ENCODE measurements around the gene SPATA13.

SPATA13 gene

DNA sequence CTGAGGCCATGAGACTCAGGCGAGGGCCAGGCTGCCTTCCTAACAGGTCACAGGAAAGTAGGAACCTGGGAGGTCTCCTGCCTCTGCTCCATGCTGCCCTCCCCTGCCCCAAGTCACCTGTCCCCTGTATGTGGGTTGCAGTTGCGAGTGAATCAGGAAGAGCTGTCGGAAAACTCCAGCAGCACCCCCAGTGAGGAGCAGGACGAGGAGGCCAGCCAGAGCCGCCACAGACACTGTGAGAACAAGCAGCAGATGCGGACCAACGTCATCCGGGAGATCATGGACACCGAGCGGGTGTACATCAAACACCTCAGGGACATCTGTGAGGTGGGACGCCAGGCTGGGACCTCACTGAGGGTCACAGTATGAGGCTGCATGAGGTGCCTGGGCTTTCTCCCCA, 126.1 kb downstream of the SPATA13 start:
- no peak for TF ChIP-seq TAF1 (IDR thresholded peaks at IDR 0.05; ENCODE audit: low read depth)
- TF ChIP-seq EP300 (IDR thresholded peaks at IDR 0.05; ENCODE audit: borderline replicate concordance) = no peak
- no peak for TF ChIP-seq NFIC (IDR thresholded peaks at IDR 0.05)
- TF ChIP-seq TEAD4 (IDR thresholded peaks at IDR 0.05) = no peak
- no peak for TF ChIP-seq CEBPB (IDR thresholded peaks at IDR 0.05)
- TF ChIP-seq, protein P1, sequence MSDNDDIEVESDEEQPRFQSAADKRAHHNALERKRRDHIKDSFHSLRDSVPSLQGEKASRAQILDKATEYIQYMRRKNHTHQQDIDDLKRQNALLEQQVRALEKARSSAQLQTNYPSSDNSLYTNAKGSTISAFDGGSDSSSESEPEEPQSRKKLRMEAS (IDR thresholded peaks at IDR 0.05) = no peak

DNA sequence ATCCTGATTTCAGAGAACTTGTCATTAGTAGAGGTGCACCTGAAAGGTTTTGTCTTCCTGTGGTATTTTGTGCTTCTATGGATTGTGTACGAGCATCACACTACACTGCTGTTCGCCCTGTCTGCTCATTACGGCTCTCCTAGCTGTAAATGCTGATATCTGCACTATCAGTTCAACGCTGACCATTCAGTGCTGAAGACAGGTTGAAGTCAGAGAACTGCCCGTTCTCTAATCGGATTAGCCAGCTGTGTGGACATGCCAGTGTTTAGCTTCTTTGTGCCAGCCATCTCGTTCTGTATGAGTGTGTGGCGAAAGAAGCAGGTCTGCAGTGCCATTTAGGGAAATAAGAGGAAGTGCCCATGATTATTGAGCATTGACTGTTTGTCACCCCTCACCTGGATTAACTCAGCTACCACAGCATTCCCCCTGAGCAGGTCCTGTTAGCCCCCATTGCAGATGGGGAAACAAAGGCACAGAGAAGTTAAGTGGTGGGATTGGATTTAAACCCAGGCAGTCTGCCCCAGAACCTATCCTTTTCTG, 127.3 kb downstream of the SPATA13 start:
- no peak for TF ChIP-seq TEAD4 (IDR thresholded peaks at IDR 0.05)
- no peak for TF ChIP-seq EP300 (IDR thresholded peaks at IDR 0.05; ENCODE audit: borderline replicate concordance)

DNA sequence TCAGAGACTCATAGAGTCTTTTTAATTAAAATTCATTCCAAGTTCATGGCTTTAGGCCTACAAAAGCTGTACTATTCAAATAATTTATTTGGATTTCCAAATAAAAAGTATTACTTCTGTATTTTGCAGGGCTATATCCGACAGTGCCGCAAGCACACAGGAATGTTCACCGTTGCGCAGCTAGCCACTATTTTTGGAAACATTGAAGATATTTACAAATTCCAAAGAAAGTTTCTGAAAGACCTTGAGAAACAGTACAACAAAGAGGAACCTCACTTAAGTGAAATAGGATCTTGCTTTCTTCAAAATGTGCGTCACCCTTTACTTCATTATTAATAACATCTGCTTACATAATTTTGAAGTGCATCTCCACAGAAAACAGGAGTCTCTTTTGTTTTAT, 128.3 kb downstream of the SPATA13 start:
- TF ChIP-seq RAD21 (IDR thresholded peaks at IDR 0.05; ENCODE audit: low read depth) (no peak), EGR1 (IDR thresholded peaks at IDR 0.05) (no peak), FOXM1 (IDR thresholded peaks at IDR 0.05; ENCODE audit: borderline replicate concordance, low read depth) (no peak), CREB1 (IDR thresholded peaks at IDR 0.05; ENCODE audit: low read depth) (no peak), TEAD4 (IDR thresholded peaks at IDR 0.05) (no peak), NFIC (IDR thresholded peaks at IDR 0.05) (no peak), TAF1 (IDR thresholded peaks at IDR 0.05; ENCODE audit: low read depth) (no peak), CEBPB (IDR thresholded peaks at IDR 0.05) (no peak), EP300 (IDR thresholded peaks at IDR 0.05; ENCODE audit: borderline replicate concordance) (no peak)
- TF ChIP-seq, protein P2, sequence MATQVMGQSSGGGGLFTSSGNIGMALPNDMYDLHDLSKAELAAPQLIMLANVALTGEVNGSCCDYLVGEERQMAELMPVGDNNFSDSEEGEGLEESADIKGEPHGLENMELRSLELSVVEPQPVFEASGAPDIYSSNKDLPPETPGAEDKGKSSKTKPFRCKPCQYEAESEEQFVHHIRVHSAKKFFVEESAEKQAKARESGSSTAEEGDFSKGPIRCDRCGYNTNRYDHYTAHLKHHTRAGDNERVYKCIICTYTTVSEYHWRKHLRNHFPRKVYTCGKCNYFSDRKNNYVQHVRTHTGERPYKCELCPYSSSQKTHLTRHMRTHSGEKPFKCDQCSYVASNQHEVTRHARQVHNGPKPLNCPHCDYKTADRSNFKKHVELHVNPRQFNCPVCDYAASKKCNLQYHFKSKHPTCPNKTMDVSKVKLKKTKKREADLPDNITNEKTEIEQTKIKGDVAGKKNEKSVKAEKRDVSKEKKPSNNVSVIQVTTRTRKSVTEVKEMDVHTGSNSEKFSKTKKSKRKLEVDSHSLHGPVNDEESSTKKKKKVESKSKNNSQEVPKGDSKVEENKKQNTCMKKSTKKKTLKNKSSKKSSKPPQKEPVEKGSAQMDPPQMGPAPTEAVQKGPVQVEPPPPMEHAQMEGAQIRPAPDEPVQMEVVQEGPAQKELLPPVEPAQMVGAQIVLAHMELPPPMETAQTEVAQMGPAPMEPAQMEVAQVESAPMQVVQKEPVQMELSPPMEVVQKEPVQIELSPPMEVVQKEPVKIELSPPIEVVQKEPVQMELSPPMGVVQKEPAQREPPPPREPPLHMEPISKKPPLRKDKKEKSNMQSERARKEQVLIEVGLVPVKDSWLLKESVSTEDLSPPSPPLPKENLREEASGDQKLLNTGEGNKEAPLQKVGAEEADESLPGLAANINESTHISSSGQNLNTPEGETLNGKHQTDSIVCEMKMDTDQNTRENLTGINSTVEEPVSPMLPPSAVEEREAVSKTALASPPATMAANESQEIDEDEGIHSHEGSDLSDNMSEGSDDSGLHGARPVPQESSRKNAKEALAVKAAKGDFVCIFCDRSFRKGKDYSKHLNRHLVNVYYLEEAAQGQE (IDR thresholded peaks at IDR 0.05; ENCODE audit: low read depth) = no peak
- TF ChIP-seq, protein P3, sequence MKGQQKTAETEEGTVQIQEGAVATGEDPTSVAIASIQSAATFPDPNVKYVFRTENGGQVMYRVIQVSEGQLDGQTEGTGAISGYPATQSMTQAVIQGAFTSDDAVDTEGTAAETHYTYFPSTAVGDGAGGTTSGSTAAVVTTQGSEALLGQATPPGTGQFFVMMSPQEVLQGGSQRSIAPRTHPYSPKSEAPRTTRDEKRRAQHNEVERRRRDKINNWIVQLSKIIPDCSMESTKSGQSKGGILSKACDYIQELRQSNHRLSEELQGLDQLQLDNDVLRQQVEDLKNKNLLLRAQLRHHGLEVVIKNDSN (IDR thresholded peaks at IDR 0.05) = no peak

DNA sequence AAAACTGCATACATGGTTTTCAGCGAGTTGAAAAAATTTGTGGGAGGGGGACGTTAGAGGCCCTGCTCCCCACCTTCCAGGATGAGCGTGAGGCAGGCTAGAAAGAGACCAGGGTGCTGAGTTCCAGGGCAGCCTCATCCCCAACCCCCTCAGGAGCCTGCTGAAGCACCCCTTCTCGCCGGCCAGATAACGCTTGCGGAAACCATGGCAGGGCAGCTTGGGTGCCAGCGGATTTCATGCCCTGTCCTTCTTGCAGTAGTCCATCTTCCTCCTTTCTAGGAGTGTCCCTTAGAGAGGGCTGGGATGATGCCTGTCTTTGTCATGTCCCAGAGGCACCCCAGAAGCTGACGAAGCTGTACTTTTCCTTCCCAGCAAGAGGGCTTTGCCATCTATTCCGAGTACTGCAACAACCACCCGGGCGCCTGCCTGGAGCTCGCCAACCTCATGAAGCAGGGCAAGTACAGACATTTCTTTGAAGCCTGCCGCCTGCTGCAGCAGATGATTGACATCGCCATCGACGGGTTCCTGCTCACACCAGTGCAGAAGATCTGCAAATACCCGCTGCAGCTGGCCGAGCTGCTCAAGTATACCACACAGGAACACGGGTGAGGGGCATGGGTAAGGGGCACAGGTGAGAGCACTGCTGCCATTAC, 129.9 kb downstream of the SPATA13 start:
- TF ChIP-seq TCF12 (IDR thresholded peaks at IDR 0.05; ENCODE audit: low read depth) (no peak), CREB1 (IDR thresholded peaks at IDR 0.05; ENCODE audit: low read depth) (no peak), CEBPB (IDR thresholded peaks at IDR 0.05) (no peak), YY1 (IDR thresholded peaks at IDR 0.05; ENCODE audit: low read depth) (no peak), EP300 (IDR thresholded peaks at IDR 0.05; ENCODE audit: borderline replicate concordance) (no peak), TAF1 (IDR thresholded peaks at IDR 0.05; ENCODE audit: low read depth) (no peak), TEAD4 (IDR thresholded peaks at IDR 0.05) (no peak), EGR1 (IDR thresholded peaks at IDR 0.05) (no peak), FOXM1 (IDR thresholded peaks at IDR 0.05; ENCODE audit: borderline replicate concordance, low read depth) (no peak), RAD21 (IDR thresholded peaks at IDR 0.05; ENCODE audit: low read depth) (no peak)
- TF ChIP-seq, protein P1 (IDR thresholded peaks at IDR 0.05) = no peak
- TF ChIP-seq, protein P3 (IDR thresholded peaks at IDR 0.05) = no peak
- TF ChIP-seq, protein P2 (IDR thresholded peaks at IDR 0.05; ENCODE audit: low read depth) = no peak

DNA sequence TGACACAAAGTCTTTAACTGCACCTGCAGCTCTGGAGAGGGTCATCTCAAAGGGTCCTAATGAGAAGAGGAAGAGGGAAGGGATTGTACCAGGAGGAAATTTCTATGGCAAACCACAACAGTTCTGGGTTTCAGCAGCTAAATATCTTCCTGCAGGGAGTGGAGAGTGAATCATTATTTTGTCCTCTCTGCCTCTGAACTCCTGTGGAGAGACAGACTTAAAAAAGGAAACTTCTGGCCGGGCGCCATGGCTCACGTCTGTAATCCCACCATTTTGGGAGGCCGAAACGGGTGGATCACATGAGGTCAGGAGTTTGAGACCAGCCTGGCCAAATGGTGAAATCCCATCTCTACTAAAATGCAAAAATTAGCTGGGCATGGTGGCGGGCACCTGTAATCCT, 132.0 kb downstream of the SPATA13 start:
- TF ChIP-seq TAF1 (IDR thresholded peaks at IDR 0.05; ENCODE audit: low read depth) = no peak
- no peak for TF ChIP-seq RAD21 (IDR thresholded peaks at IDR 0.05; ENCODE audit: low read depth)
- no peak for TF ChIP-seq YY1 (IDR thresholded peaks at IDR 0.05; ENCODE audit: low read depth)
- no peak for TF ChIP-seq EP300 (IDR thresholded peaks at IDR 0.05; ENCODE audit: borderline replicate concordance)

DNA sequence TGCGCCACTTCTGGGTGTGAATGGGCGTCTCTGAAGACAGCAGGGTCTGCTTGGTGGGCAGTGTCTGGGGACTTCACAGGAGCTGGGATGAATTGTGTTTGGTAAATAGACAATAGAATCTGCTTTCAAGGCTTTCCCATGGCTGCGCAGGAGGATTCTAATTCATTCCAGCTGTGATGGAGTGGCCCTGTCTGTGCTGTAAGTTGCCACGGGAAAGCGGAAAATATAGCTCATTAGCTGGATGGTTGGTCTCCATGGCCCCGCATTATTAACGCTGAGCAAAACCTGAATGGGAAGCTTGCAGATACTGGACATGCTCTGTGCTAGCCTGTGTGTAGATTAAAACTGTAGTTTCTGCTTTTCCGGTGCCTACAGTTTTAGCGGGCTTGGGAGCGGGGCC, 133.2 kb downstream of the SPATA13 start:
- TF ChIP-seq TEAD4 (IDR thresholded peaks at IDR 0.05) = no peak
- TF ChIP-seq NFIC (IDR thresholded peaks at IDR 0.05) = no peak
- TF ChIP-seq, protein P3 (IDR thresholded peaks at IDR 0.05) = no peak
